ENCODE data around the gene SUSD3.
"Not testable (repeated sequence)": the region's sequence is repeated elsewhere in the genome, so short reads cannot be mapped to it uniquely, and the experiment has no call there.

SUSD3 gene

GRCh38 chr9:93058355-93059010, at the start of gene SUSD3:
TSS of gene SUSD3 (plus strand) at chr9:93058701. CDS start at chr9:93058743, 42 bp downstream.
- peak; percentile 58 for DNase-seq (ENCODE audit: insufficient read length, low spot score)
- peak; percentile 87 for FAIRE-seq

- no peak for DNase-seq (ENCODE audit: insufficient read length, low spot score)
- FAIRE-seq = no peak
Measured at GRCh38 chr9:93009337-93010015, 49.0 kb upstream of the SUSD3 start.

GRCh38 chr9:93010056-93010455, 48.4 kb upstream of the SUSD3 start:
- DNase-seq (ENCODE audit: insufficient read length, low spot score) (no peak), FAIRE-seq (no peak)

- FAIRE-seq (no peak), DNase-seq (ENCODE audit: insufficient read length, low spot score) (no peak)
Measured at GRCh38 chr9:93010704-93011103, 47.8 kb upstream of the SUSD3 start.

GRCh38 chr9:93011114-93011513, 47.4 kb upstream of the SUSD3 start:
- FAIRE-seq (no peak), DNase-seq (ENCODE audit: insufficient read length, low spot score) (no peak)

DNA sequence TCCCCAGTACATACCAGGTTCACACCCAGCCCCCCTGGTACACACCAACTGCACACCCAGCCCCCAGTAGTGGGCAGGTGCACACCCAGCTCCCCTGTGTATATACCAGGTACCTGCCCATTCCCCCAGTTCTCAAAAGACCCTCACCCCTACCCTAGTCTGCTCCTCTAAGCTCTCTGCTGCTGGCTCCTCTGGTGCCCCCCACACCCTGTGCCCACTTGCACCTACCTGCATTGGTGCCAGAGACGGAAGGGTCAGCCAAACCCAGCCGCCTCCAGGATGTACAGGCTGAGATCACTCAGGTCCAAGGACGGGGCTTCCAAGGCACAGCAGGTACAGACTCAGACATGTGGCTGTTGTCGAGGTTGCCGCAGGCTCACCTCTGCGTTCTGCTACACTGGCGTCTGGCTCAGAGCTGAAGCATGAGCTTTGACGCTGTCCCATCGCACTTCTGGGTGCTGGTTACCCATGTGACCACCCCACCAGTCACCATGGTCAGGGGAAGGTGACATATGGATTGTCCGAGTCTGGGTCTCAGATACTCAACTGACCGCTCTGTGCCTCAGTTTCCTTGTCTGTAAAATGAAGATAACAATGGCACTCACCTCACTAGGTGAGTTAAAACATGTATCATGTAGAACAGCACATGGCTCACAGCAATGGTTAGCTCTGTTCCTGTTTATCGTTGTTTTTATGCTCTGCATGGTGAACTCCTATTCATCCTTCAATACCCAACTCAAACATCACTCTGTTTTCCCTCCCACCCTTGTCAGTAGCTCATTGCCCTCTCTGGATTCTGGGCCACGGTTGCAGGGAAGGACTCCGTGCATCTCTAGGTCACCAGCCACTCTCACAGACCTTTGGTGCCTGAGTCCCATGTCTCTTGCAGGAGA, 45.3 kb upstream of the SUSD3 start:
- FAIRE-seq (no peak), DNase-seq (ENCODE audit: insufficient read length, low spot score) (no peak)

GRCh38 chr9:93013856-93014582, 44.5 kb upstream of the SUSD3 start:
- FAIRE-seq (no peak), DNase-seq (ENCODE audit: insufficient read length, low spot score) (no peak)

DNA sequence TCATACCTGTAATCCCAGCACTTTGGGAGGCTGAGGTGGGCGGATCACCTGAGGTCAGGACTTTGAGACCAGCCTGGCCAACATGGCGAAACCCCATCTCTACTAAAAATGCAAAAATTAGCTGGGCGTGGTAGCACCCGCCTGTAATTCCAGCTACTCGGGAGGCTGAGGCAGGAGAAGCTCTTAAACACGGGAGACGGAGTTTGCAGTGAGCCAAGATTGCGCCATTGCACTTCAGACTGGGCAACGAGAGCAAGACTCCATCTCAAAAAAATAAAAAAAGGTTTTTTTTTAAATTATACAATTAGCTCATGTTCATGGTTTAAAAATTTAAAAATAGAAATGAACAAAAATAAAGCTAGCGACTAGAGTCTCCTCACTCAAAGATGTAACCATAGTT, 43.3 kb upstream of the SUSD3 start:
- DNase-seq (ENCODE audit: insufficient read length, low spot score); FAIRE-seq: not testable (repeated sequence)

DNA sequence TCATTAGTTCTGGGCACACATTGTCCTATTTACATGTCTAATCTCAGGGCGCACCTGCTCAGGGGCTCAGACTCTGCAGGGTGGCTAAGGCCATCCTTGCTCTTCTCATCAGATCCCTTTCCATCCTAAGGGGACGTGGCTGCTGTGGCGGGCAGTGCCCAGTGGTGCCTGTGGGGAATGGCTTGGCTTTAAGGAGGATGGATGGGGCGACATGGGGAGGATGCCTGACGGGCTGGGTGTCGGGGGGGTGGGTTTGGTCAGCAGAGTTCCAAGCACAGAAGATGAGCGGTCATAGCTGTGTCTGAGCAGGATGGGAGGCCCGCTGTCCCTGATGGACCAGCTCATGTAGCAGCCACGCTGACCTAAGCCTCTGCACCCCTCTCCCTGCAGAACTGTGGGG, 40.9 kb upstream of the SUSD3 start:
- DNase-seq (ENCODE audit: insufficient read length, low spot score) (no peak), FAIRE-seq (no peak)

DNA sequence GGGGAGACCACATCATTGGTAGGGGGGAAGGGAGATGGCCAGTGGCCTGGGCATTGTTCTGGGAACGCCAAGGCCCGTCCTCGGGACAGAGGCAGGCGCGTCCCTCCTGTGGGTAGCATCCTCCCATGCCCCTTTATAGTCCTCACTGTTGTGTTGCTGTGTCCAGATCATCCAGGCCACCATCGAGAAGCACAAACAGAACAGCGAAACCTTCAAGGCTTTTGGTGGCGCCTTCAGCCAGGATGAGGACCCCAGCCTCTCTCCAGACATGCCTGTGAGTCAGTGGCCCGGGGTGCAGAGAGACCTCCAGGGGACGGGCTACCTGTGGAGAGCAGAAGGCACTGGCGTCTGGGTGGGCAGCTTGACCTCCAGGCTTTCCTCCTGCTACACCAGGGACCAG, 38.4 kb upstream of the SUSD3 start:
- no peak for FAIRE-seq
- no peak for DNase-seq (ENCODE audit: insufficient read length, low spot score)

GRCh38 chr9:93020771-93021670, 37.5 kb upstream of the SUSD3 start:
- DNase-seq (ENCODE audit: insufficient read length, low spot score) (no peak), FAIRE-seq (no peak)

- DNase-seq (ENCODE audit: insufficient read length, low spot score) = no peak
- no peak for FAIRE-seq
Measured at GRCh38 chr9:93022066-93022465, 36.4 kb upstream of the SUSD3 start.

DNA sequence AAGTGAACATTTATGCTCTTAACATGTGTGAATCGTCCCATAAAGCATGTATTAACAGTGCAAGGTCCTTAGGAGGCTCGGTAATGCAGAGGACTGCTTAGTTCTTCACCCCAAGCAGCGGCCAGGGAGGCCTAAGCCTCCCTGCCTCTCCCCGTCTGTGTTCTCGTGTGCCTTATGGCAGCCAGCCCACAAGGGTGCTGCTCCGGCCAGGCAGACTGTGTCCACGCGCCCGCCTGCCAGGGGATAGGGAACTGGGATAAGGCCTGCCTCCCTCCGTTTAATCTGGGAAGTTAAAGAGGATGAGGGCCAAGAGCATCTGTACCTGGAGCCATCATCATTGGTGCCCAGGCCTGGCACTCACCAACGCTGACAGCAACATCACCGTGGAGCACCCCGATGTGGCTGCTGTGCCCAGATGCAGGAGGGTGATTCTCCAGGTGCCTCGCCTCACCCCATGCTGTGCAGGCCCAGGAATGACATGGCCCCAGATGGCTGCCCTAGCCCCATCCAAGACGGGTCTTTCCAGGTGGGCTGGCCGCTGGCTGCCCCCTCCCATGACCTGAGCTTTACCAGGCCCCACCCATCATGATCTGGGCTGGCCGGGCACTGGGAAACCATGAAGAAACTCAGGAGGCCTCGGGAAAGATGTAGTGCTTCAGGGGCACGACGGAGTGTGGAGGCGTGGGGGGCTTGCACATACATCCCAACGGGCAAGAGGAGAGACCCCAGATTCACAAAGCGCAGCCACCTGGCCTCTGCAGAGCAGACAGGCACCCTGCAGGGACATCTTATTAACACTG, 35.6 kb upstream of the SUSD3 start:
- DNase-seq (ENCODE audit: insufficient read length, low spot score) (no peak), FAIRE-seq (no peak)

- no peak for FAIRE-seq
- DNase-seq (ENCODE audit: insufficient read length, low spot score) = no peak
Measured at GRCh38 chr9:93023521-93023815, 35.0 kb upstream of the SUSD3 start.

DNA sequence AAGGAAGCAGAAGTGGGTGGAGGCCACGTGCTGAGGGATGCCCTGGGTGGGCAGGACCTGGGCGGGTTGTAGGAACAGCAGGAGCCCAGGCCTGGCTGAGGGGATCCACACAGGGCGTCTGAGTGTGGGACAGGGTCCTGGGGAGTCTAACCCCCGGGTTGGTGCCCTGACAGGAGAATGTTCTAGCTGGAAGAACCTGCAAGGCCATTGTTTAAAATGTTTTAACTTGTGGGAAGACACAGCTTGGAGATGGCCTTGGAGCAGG, 33.9 kb upstream of the SUSD3 start:
- FAIRE-seq = no peak

GRCh38 chr9:93024986-93025630, 33.4 kb upstream of the SUSD3 start:
- no peak for DNase-seq (ENCODE audit: insufficient read length, low spot score)

More for the DNA sequence above, 33.9 kb upstream of the SUSD3 start:
- no peak for DNase-seq (ENCODE audit: insufficient read length, low spot score)

DNA sequence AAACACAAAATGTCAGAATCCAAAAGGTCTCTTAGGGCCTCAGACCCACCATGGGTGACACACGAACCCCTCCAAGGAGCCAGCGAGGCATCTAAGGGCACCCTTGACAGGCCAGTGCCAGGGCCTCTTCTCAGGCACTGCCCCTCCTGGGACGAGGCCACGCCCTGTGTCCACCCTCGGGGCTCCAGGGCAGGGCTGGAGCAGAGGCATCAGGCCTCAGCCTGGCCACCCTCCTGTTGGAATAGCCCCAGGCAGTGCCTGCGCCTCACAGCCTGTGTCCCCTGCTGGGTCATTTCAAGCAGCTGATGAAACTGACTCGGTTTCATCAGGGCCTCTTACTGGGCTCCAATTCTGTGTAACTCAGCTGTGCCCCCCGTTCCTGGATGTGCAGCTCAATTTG, 32.8 kb upstream of the SUSD3 start:
- DNase-seq (ENCODE audit: insufficient read length, low spot score) (no peak), FAIRE-seq (no peak)

More at GRCh38 chr9:93024986-93025630, 33.4 kb upstream of the SUSD3 start:
- FAIRE-seq = no peak

GRCh38 chr9:93026640-93027039, 31.9 kb upstream of the SUSD3 start:
- no peak for DNase-seq (ENCODE audit: insufficient read length, low spot score)
- FAIRE-seq = no peak

DNA sequence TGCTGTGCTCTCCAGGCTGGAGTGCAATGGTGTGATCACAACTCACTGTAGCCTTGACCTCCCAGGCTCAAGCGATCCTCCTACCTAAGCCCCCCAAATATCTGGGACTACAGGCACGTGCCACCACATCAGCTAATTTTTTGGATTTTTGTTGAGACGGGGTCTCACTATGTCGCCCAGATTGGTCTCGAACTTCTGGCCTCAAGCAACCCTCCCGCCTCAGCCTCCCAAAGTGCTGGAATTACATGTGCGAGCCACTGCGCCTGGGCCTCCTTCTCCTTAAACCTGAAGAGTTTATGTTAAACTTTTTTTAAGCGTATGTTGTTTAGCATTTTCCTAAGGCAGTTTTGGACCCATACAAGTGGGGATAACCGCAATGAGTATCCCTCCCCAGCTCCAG, 30.8 kb upstream of the SUSD3 start:
- FAIRE-seq = no peak
- DNase-seq (ENCODE audit: insufficient read length, low spot score) = no peak
